OCI-LY3 (cell line): ENCODE measurements around the gene RREB1.

ENCODE experiments used
- EZH2phosphoT487 ChIP-seq: fragments of 200-600 bp; shearing (Covaris generic); IDR thresholded peaks from 2 replicates; pipeline ENCODE4 v1.6.1; 2018; ENCODE audit warnings: antibody characterized with exemption, mixed run types, low read depth
- TF ChIP-seq, protein P1 (sequence below): fragments of 200-600, 300-600 bp; sonication (generic); IDR thresholded peaks from 2 replicates; pipeline ENCODE4 v1.5.1; 2014; ENCODE audit warnings: antibody characterized with exemption, low read length, low read depth

- TF ChIP-seq, protein P1, sequence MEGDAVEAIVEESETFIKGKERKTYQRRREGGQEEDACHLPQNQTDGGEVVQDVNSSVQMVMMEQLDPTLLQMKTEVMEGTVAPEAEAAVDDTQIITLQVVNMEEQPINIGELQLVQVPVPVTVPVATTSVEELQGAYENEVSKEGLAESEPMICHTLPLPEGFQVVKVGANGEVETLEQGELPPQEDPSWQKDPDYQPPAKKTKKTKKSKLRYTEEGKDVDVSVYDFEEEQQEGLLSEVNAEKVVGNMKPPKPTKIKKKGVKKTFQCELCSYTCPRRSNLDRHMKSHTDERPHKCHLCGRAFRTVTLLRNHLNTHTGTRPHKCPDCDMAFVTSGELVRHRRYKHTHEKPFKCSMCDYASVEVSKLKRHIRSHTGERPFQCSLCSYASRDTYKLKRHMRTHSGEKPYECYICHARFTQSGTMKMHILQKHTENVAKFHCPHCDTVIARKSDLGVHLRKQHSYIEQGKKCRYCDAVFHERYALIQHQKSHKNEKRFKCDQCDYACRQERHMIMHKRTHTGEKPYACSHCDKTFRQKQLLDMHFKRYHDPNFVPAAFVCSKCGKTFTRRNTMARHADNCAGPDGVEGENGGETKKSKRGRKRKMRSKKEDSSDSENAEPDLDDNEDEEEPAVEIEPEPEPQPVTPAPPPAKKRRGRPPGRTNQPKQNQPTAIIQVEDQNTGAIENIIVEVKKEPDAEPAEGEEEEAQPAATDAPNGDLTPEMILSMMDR, result no peak
- no peak for TF ChIP-seq EZH2phosphoT487
Measured at GRCh38 chr6:7100753-7101081, 7.0 kb upstream of the RREB1 start.
